ENCODE measurements around the gene TSPO2. TPM values are rescaled to one million over a fixed set of nuclear protein-coding genes. Genes with fewer than 3 reads are reported as not detected.

Gene TSPO2
- total RNA-seq, 1 donor from 2014 or later: not detected

- DNase-seq (ENCODE audit: low read depth): no peak
- no peak for FAIRE-seq
- no peaks in the 10 kb centered on the region for H3K27me3 ChIP-seq (ENCODE audit: control insufficient read depth, insufficient read depth, low read length)
- TF ChIP-seq CTCF (IDR thresholded peaks at IDR 0.05; ENCODE audit: insufficient read depth, low read length, severe bottlenecking): no peak
- H3K36me3 ChIP-seq (ENCODE audit: control insufficient read depth, insufficient read depth, low read length): no peaks in the 10 kb centered on the region
- no peak overlapping the region for H3K4me3 ChIP-seq (ENCODE audit: low read depth, low read length)
Observed at GRCh38 chr6:41040940-41041536, 1.2 kb upstream of the TSPO2 start.

GRCh38 chr6:41043151-41043550 is 884 bp downstream of the TSPO2 start:
- FAIRE-seq (no peak), DNase-seq (ENCODE audit: low read depth) (no peak)

GRCh38 chr6:41045664-41046063 is 3.4 kb downstream of the TSPO2 start:
- Histone ChIP-seq H3K36me3 (ENCODE audit: control insufficient read depth, insufficient read depth, low read length) (no peaks in the 10 kb centered on the region), H3K4me3 (ENCODE audit: low read depth, low read length) (no peak overlapping the region), H3K27me3 (ENCODE audit: control insufficient read depth, insufficient read depth, low read length) (no peaks in the 10 kb centered on the region)
- DNase-seq (ENCODE audit: low read depth) (no peak), FAIRE-seq (no peak)
- no peak for TF ChIP-seq CTCF (IDR thresholded peaks at IDR 0.05; ENCODE audit: insufficient read depth, low read length, severe bottlenecking)

More at GRCh38 chr6:41043151-41043550, 884 bp downstream of the TSPO2 start:
- Histone ChIP-seq H3K36me3 (ENCODE audit: control insufficient read depth, insufficient read depth, low read length) (no peaks in the 10 kb centered on the region), H3K4me3 (ENCODE audit: low read depth, low read length) (no peak overlapping the region), H3K27me3 (ENCODE audit: control insufficient read depth, insufficient read depth, low read length) (no peaks in the 10 kb centered on the region)
- no peak for TF ChIP-seq CTCF (IDR thresholded peaks at IDR 0.05; ENCODE audit: insufficient read depth, low read length, severe bottlenecking)

GRCh38 chr6:41046084-41046483 is 3.8 kb downstream of the TSPO2 start:
- H3K4me3 ChIP-seq (ENCODE audit: low read depth, low read length): no peak overlapping the region
- H3K36me3 ChIP-seq (ENCODE audit: control insufficient read depth, insufficient read depth, low read length): no peaks in the 10 kb centered on the region
- H3K27me3 ChIP-seq (ENCODE audit: control insufficient read depth, insufficient read depth, low read length): no peaks in the 10 kb centered on the region
- DNase-seq (ENCODE audit: low read depth): no peak
- FAIRE-seq: no peak
- no peak for TF ChIP-seq CTCF (IDR thresholded peaks at IDR 0.05; ENCODE audit: insufficient read depth, low read length, severe bottlenecking)

GRCh38 chr6:41047306-41047705 is 5.0 kb downstream of the TSPO2 start:
- H3K36me3 ChIP-seq (ENCODE audit: control insufficient read depth, insufficient read depth, low read length): no peaks in the 10 kb centered on the region
- TF ChIP-seq CTCF (IDR thresholded peaks at IDR 0.05; ENCODE audit: insufficient read depth, low read length, severe bottlenecking): no peak
- DNase-seq (ENCODE audit: low read depth) (no peak), FAIRE-seq (no peak)
- no peaks in the 10 kb centered on the region for H3K27me3 ChIP-seq (ENCODE audit: control insufficient read depth, insufficient read depth, low read length)
- H3K4me3 ChIP-seq (ENCODE audit: low read depth, low read length): no peak overlapping the region

Data from bronchial epithelial cell (primary cell).